Fibroblast of skin of right quadriceps (primary cell): Measurements from ENCODE around the gene MAPT.
"Not testable (repeated sequence)": the region's sequence is repeated elsewhere in the genome, so short reads cannot be mapped to it uniquely, and the experiment has no call there.

Experiments
- DNase-seq: peaks from one replicate; pipeline ENCODE4 v3.0.0-alpha.2; 2013

Gene MAPT

GRCh38 chr17:45894022-45894784 lies at the start of gene MAPT:
Gene MAPT (plus strand): TSS chr17:45894554. CDS start chr17:45962338, 67,784 bp downstream.
- DNase-seq, result peak; percentile 87

GRCh38 chr17:45844695-45845375 lies 49.5 kb upstream of the MAPT start, which contains the start of gene SPPL2C:
Gene SPPL2C (plus strand): TSS chr17:45844881. CDS start chr17:45844907, 26 bp downstream.
- DNase-seq, result no peak

DNA sequence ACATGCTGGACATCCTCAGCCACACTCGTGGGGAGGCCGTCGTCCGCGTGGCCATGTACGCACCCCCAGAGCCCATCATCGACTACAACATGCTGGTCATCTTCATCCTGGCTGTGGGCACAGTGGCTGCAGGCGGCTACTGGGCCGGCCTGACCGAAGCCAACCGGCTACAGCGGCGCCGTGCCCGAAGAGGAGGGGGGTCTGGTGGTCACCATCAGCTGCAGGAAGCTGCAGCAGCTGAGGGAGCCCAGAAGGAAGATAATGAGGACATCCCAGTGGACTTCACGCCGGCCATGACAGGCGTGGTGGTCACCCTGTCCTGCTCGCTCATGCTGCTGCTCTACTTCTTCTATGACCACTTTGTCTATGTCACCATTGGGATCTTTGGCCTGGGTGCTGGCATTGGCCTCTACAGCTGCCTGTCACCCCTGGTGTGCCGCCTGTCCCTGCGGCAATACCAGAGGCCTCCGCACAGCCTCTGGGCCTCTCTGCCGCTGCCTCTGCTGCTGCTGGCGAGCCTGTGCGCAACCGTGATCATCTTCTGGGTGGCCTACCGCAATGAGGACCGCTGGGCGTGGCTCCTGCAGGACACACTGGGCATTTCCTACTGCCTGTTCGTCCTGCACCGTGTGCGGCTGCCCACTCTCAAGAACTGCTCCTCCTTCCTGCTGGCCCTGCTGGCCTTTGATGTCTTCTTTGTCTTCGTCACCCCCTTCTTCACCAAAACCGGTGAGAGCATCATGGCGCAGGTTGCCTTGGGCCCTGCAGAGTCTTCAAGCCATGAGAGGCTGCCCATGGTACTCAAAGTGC lies 48.8 kb upstream of the MAPT start:
- DNase-seq, result no peak

- DNase-seq, result no peak
Measured at GRCh38 chr17:45846223-45846622, 48.1 kb upstream of the MAPT start.

- DNase-seq, result no peak
Measured at GRCh38 chr17:45846646-45847045, 47.7 kb upstream of the MAPT start.

DNA sequence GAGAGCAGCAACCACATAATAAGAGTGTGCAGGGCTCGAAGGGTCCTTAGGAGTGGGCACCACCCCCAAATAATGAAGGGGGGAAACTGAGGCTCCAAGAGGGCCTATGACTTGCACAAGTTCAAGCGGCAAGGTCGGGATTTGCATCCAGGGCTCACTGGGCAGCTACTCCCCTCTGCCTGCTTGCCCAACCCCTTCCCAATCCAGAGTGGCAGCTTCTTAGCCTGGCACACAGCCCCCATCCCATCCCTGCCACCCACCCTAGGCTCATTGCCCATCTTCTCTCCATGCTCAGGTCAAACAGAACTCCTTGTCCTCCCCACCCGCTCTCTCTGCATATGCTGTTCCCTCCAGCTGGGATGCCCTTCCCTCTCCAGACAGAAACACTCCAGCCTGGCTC lies 47.3 kb upstream of the MAPT start:
- DNase-seq, result no peak

DNA sequence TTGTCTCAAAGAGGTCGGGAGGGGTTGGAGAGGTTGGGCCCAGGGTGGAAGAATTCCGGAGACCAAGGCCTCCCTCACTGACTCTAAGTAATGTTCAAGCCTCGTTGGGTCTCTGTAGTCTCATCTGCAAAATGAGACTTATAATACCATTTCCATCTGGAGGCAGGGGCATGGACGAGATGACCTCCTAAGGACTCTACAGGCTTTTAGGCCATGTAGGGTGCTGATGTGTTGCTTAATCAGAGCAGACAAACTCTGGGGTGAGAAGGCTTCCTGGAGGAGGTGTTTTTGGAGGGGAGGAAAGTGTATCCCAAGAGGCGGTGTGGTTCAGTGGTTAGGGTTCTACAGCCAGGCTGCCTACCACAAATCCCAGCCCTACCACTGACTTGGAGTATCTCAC lies 46.6 kb upstream of the MAPT start:
- no peak for DNase-seq

GRCh38 chr17:45848405-45848804 lies 45.9 kb upstream of the MAPT start:
- no peak for DNase-seq

DNA sequence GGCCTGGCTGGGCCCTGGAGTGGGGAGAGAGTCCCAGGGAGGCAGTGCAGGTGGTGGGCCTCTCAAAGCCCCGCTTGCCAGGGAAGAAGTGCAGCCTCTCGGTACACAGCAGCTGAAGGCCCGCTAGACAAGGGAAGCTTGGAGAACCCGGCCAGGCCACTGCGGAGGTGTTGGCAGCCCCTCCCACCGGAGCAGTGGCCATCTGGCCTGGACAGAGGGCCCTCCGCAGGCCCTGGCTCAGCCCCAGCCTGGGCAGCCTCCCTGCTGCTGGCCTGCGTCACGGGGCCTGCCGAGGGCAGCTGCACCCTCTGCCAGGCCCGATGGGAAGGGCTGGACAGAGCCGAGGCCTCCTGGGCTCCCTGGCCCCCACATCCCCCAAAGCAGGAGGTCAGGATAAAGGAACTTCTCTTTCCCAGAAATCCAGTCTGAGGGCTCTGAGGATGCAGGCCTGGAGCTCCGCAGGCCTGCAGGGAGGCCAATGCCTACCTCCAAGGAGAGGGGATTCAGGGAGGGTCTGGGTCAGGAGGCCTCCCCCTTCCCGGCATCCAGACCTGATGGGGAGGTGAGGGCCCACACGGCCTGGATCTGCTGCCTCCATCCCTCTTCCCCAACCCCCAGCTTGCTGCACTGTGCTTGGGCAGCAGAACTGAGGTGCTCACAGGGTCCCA lies 45.4 kb upstream of the MAPT start:
- DNase-seq, result no peak

DNA sequence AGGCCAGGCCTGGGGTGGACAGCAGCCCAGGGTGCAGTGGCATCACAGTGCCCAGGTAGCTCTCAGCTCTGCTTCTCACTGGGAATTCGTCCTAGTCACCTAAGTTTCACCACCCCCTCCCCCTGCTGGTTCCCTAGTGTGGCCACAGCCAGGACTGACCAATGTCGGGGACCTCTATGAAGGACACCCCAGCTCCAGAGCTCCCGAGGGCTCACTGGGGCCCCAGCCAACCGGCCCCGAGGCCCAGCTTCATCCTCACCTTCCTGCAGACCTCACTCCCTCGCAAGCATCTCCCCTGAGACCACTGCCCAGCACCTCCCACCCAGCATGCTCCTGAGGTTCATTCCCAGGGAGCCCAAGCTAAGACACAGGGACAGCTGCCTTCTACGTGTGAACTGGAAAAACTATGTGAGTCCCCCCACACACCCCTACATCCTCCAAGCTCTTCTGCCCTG lies 44.8 kb upstream of the MAPT start:
- DNase-seq, result no peak

DNA sequence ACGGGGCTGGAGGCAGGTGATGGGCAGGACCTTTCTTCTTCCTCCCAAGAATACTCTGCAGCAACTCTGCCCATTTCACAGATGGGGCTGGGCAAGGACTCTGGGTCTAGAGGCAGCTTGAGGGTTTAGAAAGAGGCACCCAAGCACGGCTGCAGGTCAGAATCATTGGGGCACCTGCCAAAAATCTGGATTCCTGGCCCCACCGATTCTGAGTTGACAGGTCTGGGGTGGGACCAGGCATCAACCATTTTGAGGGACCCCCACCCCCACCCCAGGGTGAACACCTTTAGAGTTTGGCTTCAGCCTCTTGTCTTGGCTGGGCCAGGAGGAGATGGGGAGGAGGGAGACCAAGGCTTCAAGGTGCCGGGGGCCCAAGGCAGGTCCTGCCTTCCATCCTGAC lies 44.3 kb upstream of the MAPT start:
- no peak for DNase-seq

DNA sequence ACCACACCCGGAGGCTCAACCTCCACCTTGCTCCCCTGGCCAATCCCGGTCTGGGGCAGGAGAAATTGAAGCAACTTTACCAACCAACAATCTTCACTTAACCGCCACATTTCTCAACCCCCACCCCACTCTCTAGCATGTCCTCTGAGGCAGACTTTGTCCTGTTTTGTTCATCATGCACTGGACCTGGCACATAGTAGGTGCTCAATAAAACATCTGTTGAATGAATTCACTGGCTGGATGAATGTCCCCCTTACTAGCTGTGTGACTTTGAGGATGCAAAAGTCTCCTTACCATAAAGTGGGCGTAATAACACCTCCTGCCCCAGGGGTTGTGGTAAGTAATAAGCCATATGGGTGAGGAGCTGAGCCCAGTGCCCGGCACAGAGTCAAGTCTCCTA lies 43.9 kb upstream of the MAPT start:
- no peak for DNase-seq

- no peak for DNase-seq
Measured at GRCh38 chr17:45851022-45851421, 43.3 kb upstream of the MAPT start.

- DNase-seq, result no peak
Measured at GRCh38 chr17:45851464-45851863, 42.9 kb upstream of the MAPT start.

DNA sequence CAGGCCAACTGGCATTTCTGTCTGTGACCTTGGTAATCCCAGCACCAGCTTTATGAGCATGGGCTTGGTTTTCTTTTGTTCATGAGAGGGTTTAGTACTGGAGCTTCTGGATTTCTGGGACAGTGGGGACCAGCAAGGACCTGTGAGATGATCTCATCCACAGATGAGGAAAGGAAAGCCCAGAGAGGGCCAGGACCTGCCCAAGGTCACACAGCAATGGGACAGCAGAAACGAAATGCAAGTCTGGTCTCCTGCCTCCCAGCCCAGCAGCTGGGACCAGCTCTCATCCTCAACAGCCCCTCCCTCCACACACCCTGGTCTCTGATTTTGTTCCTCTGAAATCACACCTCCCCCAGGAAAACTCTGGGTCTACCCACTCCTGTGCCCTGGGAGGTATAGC lies 42.5 kb upstream of the MAPT start:
- DNase-seq, result no peak

- DNase-seq, result peak; percentile 42
Measured at GRCh38 chr17:45852535-45853297, 41.6 kb upstream of the MAPT start.

DNA sequence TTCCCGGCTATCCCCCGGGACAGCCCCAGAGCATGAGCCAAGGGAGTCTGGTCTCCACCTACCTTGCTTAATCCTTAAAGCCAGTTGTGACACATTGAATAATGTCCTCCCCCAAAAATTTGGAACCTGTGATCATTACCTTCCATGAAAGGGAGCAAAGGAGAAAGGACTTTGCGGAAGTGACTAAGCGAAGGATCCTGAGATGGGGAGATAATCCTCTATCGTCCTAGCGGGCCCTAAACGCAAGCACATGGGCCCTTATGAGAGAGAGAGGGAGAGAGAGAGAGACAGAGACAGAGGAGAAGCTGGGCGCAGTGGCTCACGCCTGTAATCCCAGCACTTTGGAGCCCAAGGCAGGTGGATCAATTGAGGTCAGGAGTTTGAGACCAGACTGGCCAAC lies 40.1 kb upstream of the MAPT start:
- no peak for DNase-seq

- no peak for DNase-seq
Measured at GRCh38 chr17:45855691-45856336, 38.5 kb upstream of the MAPT start.

GRCh38 chr17:45857977-45858708 lies 36.2 kb upstream of the MAPT start:
- peak; percentile 24 for DNase-seq

DNA sequence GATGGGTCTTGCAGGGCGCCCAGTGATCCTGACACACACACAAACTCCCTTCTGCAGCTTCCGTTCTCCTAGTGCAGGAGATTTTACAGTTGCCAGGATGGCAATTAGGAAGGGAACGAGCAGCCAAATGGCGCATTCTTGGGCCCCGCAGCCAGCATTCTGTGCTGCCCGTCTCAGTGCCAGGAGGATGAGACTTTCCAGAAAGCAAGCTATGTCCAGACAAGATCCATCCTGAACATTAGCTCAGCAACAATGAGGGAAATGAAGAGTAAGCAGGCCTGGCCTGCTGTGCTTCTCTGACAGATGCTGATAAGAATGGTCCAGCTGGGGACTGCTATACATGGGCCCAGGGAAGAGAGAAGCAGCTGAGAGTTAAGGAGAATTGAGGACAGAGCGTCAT lies 33.2 kb upstream of the MAPT start:
- no peak for DNase-seq

GRCh38 chr17:45862127-45862526 lies 32.2 kb upstream of the MAPT start:
- not testable (repeated sequence) for DNase-seq
